Memory B cell (primary cell): Measurements from ENCODE around the gene SEC16A.

Experiments used
- ATAC-seq: fragments of 150-1000 bp; cut with Tn5 transposase; 2 replicates; pipeline ENCODE4 v1.10.0; 2021; ENCODE audit warnings: low read depth, mild to moderate bottlenecking, moderate library complexity
- DNase-seq, 2 donors: peaks; one replicate each; pipeline ENCODE4 v3.0.0; 2022; ENCODE audit warnings: low spot score in 2 of 2
- H3K27ac Mint-ChIP-seq: one replicate; pipeline ENCODE4 v1.8.0; 2022; ENCODE audit warnings: mild to moderate bottlenecking, moderate library complexity, mixed read lengths
- H3K27me3 Mint-ChIP-seq: one replicate; pipeline ENCODE4 v1.8.0; 2022; ENCODE audit warnings: mixed read lengths
- H3K36me3 Mint-ChIP-seq: one replicate; pipeline ENCODE4 v1.8.0; 2022; ENCODE audit warnings: mild to moderate bottlenecking, mixed read lengths
- H3K4me1 Mint-ChIP-seq: one replicate; pipeline ENCODE4 v1.8.0; 2022; ENCODE audit warnings: mixed read lengths
- H3K4me3 Mint-ChIP-seq: one replicate; pipeline ENCODE4 v1.8.0; 2022; ENCODE audit warnings: mild to moderate bottlenecking, moderate library complexity, mixed read lengths
- H3K9me3 Mint-ChIP-seq: one replicate; pipeline ENCODE4 v1.8.0; 2022; ENCODE audit warnings: mixed read lengths

Gene SEC16A

GRCh38 chr9:136522314-136523237 lies 39.7 kb upstream of the SEC16A start:
- H3K27me3 Mint-ChIP-seq: no peaks in the 10 kb centered on the region
- H3K4me3 Mint-ChIP-seq: no peak overlapping the region
- no peaks in the 10 kb centered on the region for H3K4me1 Mint-ChIP-seq
- no peak overlapping the region for H3K27ac Mint-ChIP-seq
- DNase-seq (no peak), ATAC-seq (no peak)
- H3K9me3 Mint-ChIP-seq: no peaks in the 10 kb centered on the region
- H3K36me3 Mint-ChIP-seq: no peaks in the 10 kb centered on the region

DNA sequence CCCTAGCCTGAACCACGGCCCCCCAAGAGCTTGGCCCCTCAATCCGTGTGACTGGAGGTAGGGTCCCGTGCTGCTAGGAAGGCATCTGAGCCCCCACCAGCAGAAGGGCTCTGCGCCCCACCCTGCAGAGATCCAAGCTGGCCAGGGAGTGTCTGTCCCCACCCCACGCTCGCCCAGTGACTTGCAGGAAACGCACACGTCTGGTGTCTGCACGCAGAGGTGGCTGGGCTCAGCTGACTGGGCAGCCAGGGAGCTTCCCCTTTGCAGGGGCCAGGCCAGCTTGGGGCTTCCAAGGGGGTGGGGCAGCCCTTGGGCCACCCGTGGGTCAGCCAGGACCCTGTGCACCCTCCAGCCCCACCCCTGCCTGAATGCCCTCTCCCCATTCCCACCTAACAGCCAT lies 38.7 kb upstream of the SEC16A start:
- H3K27me3 Mint-ChIP-seq: no peaks in the 10 kb centered on the region
- no peaks in the 10 kb centered on the region for H3K36me3 Mint-ChIP-seq
- DNase-seq: no peak
- H3K27ac Mint-ChIP-seq: no peak overlapping the region
- no peaks in the 10 kb centered on the region for H3K4me1 Mint-ChIP-seq
- H3K9me3 Mint-ChIP-seq: no peaks in the 10 kb centered on the region
- H3K4me3 Mint-ChIP-seq: no peak overlapping the region
- no peak for ATAC-seq

- ATAC-seq (peak; percentile 29), DNase-seq (no peak)
- Mint-ChIP-seq H3K4me3 (peak overlapping the region; percentile 14), H3K4me1 (no peaks in the 10 kb centered on the region), H3K27ac (no peak overlapping the region), H3K27me3 (no peaks in the 10 kb centered on the region), H3K36me3 (peaks cover 3% of the 10 kb centered on the region), H3K9me3 (no peaks in the 10 kb centered on the region)
These were observed 37.3 kb upstream of the SEC16A start for GRCh38 chr9:136520053-136520540.

DNA sequence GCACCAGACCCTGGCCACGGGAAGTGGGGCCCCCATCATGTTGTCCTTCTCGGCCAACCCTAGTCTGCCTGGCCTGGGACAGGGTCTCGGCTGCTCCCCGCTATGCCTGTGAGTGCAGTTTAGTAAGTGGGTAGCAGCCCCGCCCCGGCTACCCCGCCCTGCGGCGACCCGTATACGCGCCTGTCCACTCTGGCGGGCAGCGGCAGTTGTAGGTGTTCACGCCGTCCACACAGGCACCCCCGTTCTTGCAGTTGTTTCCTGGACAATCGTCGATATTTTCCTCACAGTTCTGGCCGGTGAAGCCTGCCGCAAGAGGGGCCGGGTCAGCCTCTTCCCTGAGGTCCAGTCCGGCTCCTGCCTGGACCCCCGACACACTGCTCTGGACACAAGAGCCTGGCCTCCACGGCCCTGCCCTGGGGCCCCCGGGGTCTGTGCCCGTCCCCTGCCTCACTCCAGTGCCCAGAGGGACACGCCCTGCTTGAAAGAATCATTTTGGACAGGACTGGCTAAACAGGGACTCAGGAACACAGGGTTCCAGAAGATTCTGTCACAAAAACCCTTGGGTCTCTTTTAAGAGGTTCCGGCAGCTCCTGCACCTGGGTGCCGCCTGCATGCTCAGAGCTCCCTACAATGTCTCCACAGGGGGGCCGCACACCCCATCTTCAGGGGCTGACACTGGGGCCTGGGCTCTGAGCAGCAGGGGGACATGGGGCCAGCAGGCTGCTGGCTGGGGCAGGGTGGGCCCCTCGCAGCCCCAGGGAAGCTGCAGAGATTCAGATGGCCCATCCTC lies 36.6 kb upstream of the SEC16A start:
- Mint-ChIP-seq H3K27ac (no peak overlapping the region), H3K27me3 (no peaks in the 10 kb centered on the region), H3K9me3 (no peaks in the 10 kb centered on the region), H3K4me1 (no peaks in the 10 kb centered on the region), H3K36me3 (peaks cover 3% of the 10 kb centered on the region), H3K4me3 (no peak overlapping the region)
- no peak for ATAC-seq
- DNase-seq: no peak

DNA sequence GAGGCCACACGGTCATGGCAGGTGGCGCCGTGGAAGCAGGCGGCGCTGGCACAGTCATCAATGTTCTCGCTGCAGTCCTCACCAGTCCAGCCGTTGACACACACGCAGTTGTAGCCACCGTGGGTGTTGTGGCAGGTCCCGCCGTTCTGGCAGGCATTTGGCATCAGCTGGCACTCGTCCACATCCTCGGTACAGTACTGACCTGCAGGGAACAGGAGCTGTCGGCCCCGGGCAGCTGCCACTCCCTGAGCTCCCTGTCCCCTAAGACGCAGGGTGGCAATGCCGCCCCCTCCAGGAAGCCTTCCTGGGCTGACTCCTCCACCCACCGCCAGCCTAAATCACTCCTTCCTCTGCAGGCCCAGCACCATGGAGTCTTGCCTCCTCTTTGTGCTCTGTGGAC lies 35.8 kb upstream of the SEC16A start:
- Mint-ChIP-seq H3K36me3 (peaks cover 3% of the 10 kb centered on the region), H3K4me3 (no peak overlapping the region), H3K4me1 (no peaks in the 10 kb centered on the region), H3K27me3 (no peaks in the 10 kb centered on the region), H3K9me3 (no peaks in the 10 kb centered on the region), H3K27ac (no peak overlapping the region)
- DNase-seq: no peak
- no peak for ATAC-seq

DNA sequence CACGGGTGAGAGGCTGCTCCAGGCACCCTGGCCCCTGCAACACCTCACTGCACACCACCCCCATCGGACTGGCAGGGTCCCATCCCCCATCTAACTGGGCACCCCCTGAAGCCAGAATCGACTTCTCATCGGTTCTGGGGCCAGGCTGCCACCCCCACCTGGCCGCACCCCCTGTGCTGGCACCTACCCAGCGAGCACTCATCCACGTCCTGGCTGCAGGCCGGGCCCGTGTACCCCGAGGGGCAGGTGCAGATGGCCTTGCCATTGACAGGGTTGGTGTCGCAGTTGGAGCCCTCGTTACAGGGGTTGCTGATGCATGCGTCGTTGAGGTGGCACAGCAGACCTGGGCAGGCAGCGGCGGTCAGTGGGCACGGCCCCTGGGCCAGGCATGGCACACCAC lies 35.1 kb upstream of the SEC16A start:
- DNase-seq (no peak), ATAC-seq (no peak)
- no peaks in the 10 kb centered on the region for H3K4me1 Mint-ChIP-seq
- H3K36me3 Mint-ChIP-seq: peaks cover 5% of the 10 kb centered on the region
- H3K27ac Mint-ChIP-seq: no peak overlapping the region
- no peaks in the 10 kb centered on the region for H3K27me3 Mint-ChIP-seq
- H3K4me3 Mint-ChIP-seq: no peak overlapping the region
- H3K9me3 Mint-ChIP-seq: no peaks in the 10 kb centered on the region

GRCh38 chr9:136517012-136517743 lies 34.3 kb upstream of the SEC16A start:
- H3K4me3 Mint-ChIP-seq: no peak overlapping the region
- H3K36me3 Mint-ChIP-seq: peaks cover 5% of the 10 kb centered on the region
- ATAC-seq (no peak), DNase-seq (no peak)
- no peaks in the 10 kb centered on the region for H3K27me3 Mint-ChIP-seq
- H3K9me3 Mint-ChIP-seq: no peaks in the 10 kb centered on the region
- no peak overlapping the region for H3K27ac Mint-ChIP-seq
- no peaks in the 10 kb centered on the region for H3K4me1 Mint-ChIP-seq

DNA sequence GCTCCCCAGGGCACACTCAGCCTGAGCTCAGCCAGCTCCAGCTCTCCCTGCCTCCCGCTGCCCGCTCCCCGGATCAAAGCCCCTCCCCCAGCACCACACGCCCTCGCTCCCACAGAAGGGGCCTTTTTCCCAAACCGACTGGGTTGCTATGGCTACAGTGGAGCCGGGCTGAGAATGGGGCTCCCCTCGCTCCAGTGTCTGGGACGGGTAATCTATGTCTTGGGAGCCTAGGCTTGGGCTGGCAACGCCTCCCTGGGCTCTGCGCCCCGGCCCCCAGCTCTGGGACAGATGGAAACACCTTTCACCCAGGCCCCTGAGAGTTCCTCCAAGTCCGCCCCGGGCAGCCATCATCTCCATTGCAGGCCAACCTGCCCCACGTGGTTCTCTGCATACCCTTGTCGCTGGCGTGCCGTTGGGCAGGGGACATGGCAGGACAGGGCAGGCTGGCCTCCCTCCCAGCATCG lies 33.4 kb upstream of the SEC16A start:
- ATAC-seq (no peak), DNase-seq (no peak)
- Mint-ChIP-seq H3K27me3 (no peaks in the 10 kb centered on the region), H3K27ac (no peak overlapping the region), H3K4me1 (no peaks in the 10 kb centered on the region), H3K36me3 (peaks cover 5% of the 10 kb centered on the region), H3K4me3 (no peak overlapping the region), H3K9me3 (no peaks in the 10 kb centered on the region)

GRCh38 chr9:136515276-136515675 lies 32.4 kb upstream of the SEC16A start:
- H3K27ac Mint-ChIP-seq: no peak overlapping the region
- no peaks in the 10 kb centered on the region for H3K9me3 Mint-ChIP-seq
- no peaks in the 10 kb centered on the region for H3K4me1 Mint-ChIP-seq
- H3K36me3 Mint-ChIP-seq: peaks cover 5% of the 10 kb centered on the region
- no peak overlapping the region for H3K4me3 Mint-ChIP-seq
- ATAC-seq (no peak), DNase-seq (no peak)
- no peaks in the 10 kb centered on the region for H3K27me3 Mint-ChIP-seq

DNA sequence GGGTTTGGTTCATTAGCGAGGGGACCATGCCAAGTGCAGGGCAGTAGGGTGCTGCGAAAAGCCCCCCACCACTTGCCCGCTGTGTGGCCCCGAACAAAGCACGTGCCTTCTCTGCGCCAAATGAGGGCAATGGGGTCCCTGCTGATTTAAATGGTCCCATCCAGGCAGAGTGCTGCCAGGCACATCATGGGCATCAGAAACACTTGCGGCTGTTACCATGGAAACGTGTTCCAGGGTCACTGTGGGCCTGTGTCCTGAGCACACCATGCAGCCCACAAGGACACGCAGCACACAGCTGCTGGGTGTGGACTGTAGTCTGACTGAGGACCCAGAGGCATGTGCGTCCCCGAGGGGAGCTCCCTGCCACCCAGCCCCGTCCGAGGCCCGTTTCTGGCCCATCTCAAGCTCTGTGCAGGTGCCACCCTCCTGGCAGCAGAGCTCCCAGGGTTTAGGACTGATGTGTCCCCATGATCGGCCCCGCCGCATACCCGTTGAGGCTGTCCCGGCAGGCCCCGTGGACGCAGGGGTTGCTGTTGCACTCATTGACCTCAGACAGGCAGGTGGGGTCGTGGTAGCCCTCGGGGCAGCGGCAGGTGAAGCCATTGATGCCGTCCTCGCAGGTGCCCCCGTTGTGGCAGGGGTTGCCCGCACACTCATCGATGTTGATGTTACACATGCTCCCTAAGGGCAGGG lies 31.3 kb upstream of the SEC16A start:
- Mint-ChIP-seq H3K27ac (no peak overlapping the region), H3K36me3 (peaks cover 5% of the 10 kb centered on the region), H3K4me1 (no peaks in the 10 kb centered on the region), H3K9me3 (no peaks in the 10 kb centered on the region), H3K4me3 (no peak overlapping the region), H3K27me3 (no peaks in the 10 kb centered on the region)
- ATAC-seq (no peak), DNase-seq (no peak)

DNA sequence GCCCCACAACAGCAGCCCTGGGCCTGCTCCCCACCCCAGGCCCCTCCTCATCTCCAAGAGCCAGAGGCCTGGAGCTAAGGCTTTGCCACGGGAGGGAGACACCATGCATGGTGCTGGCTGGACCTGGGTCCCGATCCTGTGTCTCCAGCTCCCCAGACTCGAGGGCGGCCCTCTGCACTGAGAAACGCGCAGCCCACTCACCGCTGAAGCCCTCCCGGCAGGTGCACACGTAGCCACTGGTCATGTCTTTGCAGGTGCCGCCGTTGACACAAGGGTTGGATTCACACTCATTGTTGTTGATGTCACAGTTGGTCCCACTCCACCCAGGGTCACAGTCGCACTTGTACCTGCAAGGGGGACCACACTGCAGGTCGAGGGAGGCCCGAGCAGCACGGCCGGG lies 30.4 kb upstream of the SEC16A start:
- Mint-ChIP-seq H3K27ac (no peak overlapping the region), H3K9me3 (no peaks in the 10 kb centered on the region), H3K4me3 (no peak overlapping the region), H3K27me3 (no peaks in the 10 kb centered on the region), H3K36me3 (peaks cover 5% of the 10 kb centered on the region), H3K4me1 (no peaks in the 10 kb centered on the region)
- ATAC-seq: no peak
- DNase-seq: no peak

DNA sequence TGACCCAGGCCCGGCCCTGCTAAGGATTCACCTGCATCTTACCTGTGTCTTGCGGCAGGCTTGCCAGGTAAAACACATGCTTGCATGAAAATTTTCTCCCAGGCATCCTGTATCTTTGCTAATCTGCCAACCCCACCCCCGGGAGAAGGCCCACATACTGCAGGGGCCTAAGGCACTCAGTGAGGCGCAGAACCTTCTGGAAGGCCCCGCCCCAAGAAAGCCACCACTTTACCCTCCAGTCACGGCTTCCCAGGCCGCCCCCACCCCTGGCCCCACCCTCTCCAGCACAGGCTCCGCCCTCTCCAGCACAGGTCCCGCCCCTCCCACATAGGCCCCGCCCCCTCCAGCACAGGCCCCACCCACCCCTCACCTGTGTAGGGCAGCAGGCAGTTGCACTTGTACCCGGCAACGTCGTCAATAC lies 29.8 kb upstream of the SEC16A start:
- ATAC-seq (peak; percentile 54), DNase-seq (no peak)
- Mint-ChIP-seq H3K36me3 (peaks cover 5% of the 10 kb centered on the region), H3K27me3 (no peaks in the 10 kb centered on the region), H3K4me3 (no peak overlapping the region), H3K4me1 (no peaks in the 10 kb centered on the region), H3K9me3 (no peaks in the 10 kb centered on the region), H3K27ac (no peak overlapping the region)
